Superior temporal gyrus (tissue), 1 donor: ENCODE results near the gene KCNMB1.

Source experiments
- DNase-seq: peaks from one replicate; pipeline ENCODE4 v3.0.0-alpha.2; 2016; ENCODE audit errors: extremely low spot score

Gene KCNMB1, protein sequence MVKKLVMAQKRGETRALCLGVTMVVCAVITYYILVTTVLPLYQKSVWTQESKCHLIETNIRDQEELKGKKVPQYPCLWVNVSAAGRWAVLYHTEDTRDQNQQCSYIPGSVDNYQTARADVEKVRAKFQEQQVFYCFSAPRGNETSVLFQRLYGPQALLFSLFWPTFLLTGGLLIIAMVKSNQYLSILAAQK

GRCh38 chr5:170388818-170389549, at the start of gene KCNMB1:
Gene KCNMB1, minus strand, starts transcription at chr5:170389367. Its CDS starts 3,920 bp downstream, at chr5:170385447.
- no peak for DNase-seq

DNA sequence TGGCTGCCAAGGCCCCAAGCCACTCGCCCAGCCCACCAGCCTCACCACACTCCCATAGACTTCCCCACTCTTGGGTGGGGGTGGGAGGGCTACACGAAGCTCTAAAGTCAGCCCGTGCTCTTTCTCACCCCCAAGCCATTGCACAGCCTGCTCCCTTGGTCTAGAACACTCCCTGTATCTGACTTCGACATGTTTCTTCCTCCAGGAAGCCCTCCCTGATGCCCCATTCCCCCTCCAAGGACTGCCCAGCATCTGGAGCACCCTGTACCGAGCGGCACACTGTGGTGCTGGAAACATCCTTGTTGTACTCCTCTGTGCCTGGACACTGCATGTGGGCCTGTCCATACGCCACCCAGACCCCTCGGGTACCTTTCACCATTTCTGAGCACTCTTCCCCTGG, 49.4 kb upstream of the KCNMB1 start:
- no peak for DNase-seq

- no peak for DNase-seq
Measured at GRCh38 chr5:170437621-170438375, 48.6 kb upstream of the KCNMB1 start.

GRCh38 chr5:170436335-170436734, 47.2 kb upstream of the KCNMB1 start:
- no peak for DNase-seq

DNA sequence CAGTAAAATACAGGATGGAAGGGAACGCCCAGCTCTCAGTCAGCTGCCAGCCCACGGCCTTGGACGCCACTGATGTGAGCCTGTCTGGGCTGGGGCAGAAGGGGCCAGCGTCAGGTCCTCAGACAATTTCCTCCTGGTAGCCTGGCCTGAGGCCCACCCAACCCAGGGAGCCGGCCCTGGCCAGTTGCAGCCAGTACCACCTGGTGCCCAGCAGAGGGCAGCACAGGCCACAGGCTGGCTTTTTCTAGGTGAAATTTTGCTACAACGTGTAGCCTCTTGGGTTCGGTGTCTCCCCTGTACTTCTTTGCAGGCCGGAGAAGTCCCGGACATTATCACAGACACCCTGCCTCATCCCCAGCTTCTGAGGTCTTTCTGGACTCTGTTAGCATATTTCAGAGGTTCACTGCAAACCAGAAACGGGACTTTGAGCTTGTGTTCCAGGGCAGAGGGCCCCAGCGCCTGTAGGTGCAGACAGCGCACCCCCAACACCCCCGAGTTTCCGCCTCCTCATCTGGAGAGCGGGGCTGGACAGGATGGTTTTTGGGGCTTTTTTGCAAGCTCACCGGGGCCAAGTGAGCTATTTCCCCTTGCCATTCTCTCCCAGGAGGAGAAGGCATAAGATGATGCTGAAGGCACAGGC, 45.9 kb upstream of the KCNMB1 start:
- peak; percentile 83 for DNase-seq

DNA sequence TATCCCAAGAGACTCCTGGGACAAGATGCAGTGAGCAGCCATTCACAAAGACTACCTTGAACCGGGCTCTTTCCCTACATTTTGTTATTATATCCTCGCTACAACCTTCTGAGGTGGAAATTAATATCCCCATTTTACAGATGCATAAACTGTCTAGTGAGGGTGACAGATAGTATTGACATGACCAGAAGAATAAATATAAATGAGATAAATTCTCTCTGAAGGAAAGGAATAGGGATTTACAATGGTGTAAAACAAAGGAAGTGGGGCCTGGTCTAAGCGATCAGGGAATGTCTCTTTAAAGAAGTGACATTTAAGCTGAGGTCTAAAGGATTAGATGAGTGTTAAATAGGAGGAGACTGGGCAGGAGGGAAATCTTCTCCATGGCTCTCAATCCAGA, 43.5 kb upstream of the KCNMB1 start:
- DNase-seq: no peak

DNA sequence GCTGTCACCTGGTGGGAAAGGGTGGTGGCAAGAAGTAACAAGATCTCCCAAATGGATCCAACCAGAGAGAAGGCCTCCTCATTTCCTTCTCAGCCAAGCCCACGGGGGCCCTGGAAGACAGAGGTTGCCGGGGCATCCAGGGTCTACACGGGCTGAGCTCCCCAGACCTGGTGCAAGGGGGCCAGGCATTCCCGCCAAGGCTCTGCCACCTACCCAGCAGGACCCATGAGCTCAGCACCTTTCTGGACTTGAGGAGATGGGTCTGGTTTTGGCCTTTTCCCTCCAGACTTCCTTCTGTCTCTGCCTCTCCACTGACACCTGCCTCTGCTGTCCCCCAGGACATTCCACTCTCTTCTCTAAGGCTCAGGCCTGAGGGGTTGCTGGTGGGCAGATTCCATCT, 42.4 kb upstream of the KCNMB1 start:
- no peak for DNase-seq

DNA sequence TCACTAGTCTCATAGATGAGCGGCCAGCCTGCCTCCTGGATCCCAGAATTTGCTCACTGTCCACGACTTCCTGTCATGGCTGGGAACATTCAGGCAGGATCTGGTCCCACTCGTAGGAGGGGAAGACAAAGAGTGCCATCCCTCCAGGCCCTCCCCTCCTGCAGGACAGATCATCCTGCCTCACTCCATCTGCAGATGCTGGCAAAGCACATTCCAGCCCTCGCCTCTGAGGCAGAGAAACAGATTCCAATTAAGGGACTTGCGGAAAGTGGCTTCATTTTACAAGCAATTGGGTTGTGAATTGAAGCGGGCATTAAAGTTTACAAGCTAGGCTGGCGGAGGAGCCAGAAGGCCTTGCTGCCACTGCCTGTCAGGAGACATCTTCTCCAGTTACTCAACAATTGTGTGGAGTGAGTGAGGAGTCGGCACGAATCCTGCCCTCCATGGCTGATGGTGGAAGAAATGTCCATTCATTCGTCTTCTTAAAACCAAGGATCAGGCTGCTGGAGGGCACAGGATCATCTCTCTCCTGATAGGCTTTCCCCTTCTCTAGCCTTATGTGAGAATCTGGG, 41.8 kb upstream of the KCNMB1 start:
- no peak for DNase-seq

DNA sequence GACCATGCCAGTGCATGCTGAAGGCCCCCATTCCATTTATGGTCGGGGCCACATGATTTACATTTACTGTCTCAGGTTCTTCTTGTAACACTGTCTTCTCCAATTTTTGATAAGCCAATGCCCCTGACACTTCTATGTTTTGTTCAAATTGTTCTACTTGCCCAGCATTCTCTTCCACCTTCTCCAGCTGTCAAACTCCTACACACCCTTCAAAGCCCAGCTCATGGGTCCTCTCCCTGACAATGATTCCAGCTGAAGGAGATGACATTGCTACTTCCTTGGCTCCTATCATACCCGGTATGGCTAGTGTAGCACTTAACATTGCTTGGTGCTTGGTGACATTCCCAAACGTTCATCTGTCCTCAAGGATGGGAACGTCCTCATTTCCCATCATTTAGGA, 41.1 kb upstream of the KCNMB1 start:
- DNase-seq: no peak

DNA sequence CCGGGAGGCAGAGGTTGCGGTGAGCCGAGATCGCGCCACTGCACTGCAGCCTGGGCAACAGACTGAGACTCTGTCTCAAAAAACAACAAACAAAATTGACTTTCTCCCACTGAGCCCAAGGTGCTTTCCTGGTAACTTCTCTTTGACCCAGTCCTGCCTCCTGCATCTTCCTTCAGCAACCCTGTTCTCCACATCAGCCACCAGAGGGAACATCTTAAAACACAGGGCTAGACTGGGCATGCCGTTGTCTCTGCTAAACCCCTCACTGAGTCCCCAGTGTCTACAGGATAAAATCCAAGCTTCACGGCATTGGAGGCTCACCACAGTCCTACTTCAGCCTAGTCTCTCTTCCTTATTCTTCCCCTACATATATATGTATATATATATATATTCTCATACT, 39.8 kb upstream of the KCNMB1 start:
- no peak for DNase-seq

DNA sequence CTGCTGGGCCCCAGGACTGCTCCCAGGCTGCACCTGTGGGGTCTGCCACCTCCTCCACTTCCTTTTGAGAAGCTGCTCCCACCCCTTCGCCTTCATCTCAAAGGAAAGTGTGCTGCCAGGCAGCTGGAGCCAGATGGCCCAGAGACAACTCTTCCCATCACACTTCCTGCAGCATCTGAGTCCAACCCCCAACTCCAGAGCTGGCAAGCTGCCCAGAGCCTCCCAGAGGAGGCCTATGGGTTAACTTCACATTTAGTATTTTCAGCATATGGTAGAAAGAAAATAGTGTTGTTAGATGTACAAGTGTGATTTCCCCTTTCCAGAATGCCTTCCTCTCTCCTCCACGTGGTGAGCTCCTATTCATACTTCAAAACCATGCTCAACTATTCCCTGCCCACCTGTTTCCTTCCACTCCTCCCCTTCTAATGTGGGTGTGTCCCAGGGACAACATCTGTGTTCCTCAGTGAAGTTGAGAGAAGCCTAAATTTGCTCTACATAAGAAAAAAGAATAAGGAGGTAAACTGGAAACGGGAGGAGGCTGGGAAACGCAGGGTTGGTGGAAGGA, 38.6 kb upstream of the KCNMB1 start:
- DNase-seq: no peak

DNA sequence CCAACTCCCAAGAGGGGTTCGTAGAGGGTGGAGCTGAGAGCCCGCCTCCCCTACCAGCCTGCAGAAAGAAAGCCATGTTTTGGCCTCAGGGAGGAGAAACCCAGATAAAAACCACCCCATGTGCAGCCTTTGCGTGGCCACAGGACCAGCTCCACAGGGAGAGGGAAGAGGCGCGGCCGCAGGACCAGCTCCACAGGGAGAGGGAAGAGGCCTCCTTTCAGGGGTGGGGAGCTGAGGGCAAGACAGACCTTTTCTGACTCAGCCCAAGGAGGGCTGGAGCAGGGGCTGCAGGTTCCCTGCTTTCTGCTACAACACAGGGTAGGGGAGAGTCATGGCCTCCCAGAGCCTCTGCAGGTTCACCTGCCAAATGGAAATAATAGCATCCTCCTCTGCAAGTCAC, 37.6 kb upstream of the KCNMB1 start:
- DNase-seq: no peak

- DNase-seq: no peak
Measured at GRCh38 chr5:170426149-170426767, 37.1 kb upstream of the KCNMB1 start.

GRCh38 chr5:170425731-170426130, 36.6 kb upstream of the KCNMB1 start:
- no peak for DNase-seq

- DNase-seq: no peak
Measured at GRCh38 chr5:170424629-170425028, 35.5 kb upstream of the KCNMB1 start.

- no peak for DNase-seq
Measured at GRCh38 chr5:170423692-170424091, 34.5 kb upstream of the KCNMB1 start.

GRCh38 chr5:170421826-170422225, 32.7 kb upstream of the KCNMB1 start:
- DNase-seq: peak; percentile 38

DNA sequence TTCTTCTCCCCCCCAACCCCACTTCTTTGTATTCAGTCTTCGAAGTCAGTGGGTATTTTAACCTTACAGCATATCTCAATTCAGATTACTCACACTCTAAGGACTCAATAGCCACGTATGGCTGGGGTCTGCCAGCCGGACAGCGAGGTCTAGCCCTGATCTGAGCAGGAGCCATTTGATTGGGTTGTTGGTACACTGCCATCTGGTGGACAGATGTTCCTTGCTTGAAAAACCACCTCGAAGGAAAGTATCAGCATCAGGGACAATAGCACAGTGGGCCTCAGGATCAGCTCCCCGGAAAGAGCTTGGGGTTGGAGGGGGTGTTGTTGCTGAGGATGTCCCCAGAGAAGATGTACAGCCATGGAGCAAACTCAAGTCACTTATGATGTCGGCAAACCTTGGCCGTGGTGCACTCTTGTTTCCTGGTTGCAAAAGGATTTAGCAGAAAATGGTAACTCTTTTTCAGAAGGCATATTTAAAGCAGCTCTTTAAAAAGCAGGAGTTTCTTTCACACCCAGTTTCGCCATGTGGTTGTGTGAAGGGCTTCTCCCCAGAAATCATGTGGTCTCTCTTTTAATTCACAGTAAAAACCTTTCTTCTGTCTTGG, 31.7 kb upstream of the KCNMB1 start:
- peak; percentile 88 for DNase-seq

- no peak for DNase-seq
Measured at GRCh38 chr5:170419643-170420042, 30.5 kb upstream of the KCNMB1 start.

- DNase-seq: no peak
Measured at GRCh38 chr5:170418736-170419135, 29.6 kb upstream of the KCNMB1 start.

GRCh38 chr5:170416526-170416925, 27.4 kb upstream of the KCNMB1 start:
- no peak for DNase-seq
